PFSK-1 (cell line): ENCODE measurements around the gene TMX1.

Experiments
- POLR2AphosphoS5 ChIP-seq: IDR thresholded peaks from 2 replicates; pipeline ENCODE4 v1.6.1; 2012; ENCODE audit warnings: low read depth, mild to moderate bottlenecking, control low read depth, low read length, moderate library complexity
- SIN3A ChIP-seq: IDR thresholded peaks from 2 replicates; pipeline ENCODE4 v1.6.1; 2012; ENCODE audit warnings: mild to moderate bottlenecking, low read length, moderate library complexity, borderline replicate concordance; ENCODE audit not compliant: insufficient read depth
- TAF1 ChIP-seq: IDR thresholded peaks from 2 replicates; pipeline ENCODE4 v1.6.1; 2012; ENCODE audit warnings: low read length, control low read depth, borderline replicate concordance; ENCODE audit not compliant: insufficient read depth

GRCh38 chr14:51258788-51259187, 18.7 kb downstream of the TMX1 start:
- TF ChIP-seq POLR2AphosphoS5 (no peak), TAF1 (no peak), SIN3A (no peak)
